ENCODE measurements around the gene TAAR5. TPM values are rescaled to one million over a fixed set of nuclear protein-coding genes. Genes with fewer than 3 reads are reported as not detected.
"Not testable (repeated sequence)": the region's sequence is repeated elsewhere in the genome, so short reads cannot be mapped to it uniquely, and the experiment has no call there.

The TAAR5 gene
- polyA plus RNA-seq, 4 donors: not detected

GRCh38 chr6:132571774-132572173, 17.8 kb downstream of the TAAR5 start:
- DNase-seq (ENCODE audit: low read depth in 4 of 4, low spot score in 3 of 4): no peak

GRCh38 chr6:132570221-132570777, 19.2 kb downstream of the TAAR5 start, which contains the start of gene TAAR6:
TAAR6 (plus strand) TSS chr6:132570322; CDS start chr6:132570322, 0 bp downstream.
- no peak for DNase-seq (ENCODE audit: low read depth in 4 of 4, low spot score in 3 of 4)

- no peak for DNase-seq (ENCODE audit: low read depth in 4 of 4, low spot score in 3 of 4)
Observed at GRCh38 chr6:132569170-132569569, 20.4 kb downstream of the TAAR5 start.

- no peak for DNase-seq (ENCODE audit: low read depth in 4 of 4, low spot score in 3 of 4)
Observed at GRCh38 chr6:132568611-132569010, 20.9 kb downstream of the TAAR5 start.

GRCh38 chr6:132567566-132567965, 22.0 kb downstream of the TAAR5 start:
- DNase-seq (ENCODE audit: low read depth in 4 of 4, low spot score in 3 of 4): no peak

- no peak for DNase-seq (ENCODE audit: low read depth in 4 of 4, low spot score in 3 of 4)
Observed at GRCh38 chr6:132566404-132566803, 23.1 kb downstream of the TAAR5 start.

GRCh38 chr6:132560087-132560486, 29.5 kb downstream of the TAAR5 start:
- not testable (repeated sequence) for DNase-seq (ENCODE audit: low read depth in 4 of 4, low spot score in 3 of 4)

- DNase-seq (ENCODE audit: low read depth in 4 of 4, low spot score in 3 of 4): no peak
Observed at GRCh38 chr6:132552372-132552771, 37.2 kb downstream of the TAAR5 start, which contains the start of gene TAAR8. TAAR8 (plus strand) TSS chr6:132552672; CDS start chr6:132552693, 21 bp downstream.

GRCh38 chr6:132551214-132551613, 38.3 kb downstream of the TAAR5 start:
- no peak for DNase-seq (ENCODE audit: low read depth in 4 of 4, low spot score in 3 of 4)

- no peak for DNase-seq (ENCODE audit: low read depth in 4 of 4, low spot score in 3 of 4)
Observed at GRCh38 chr6:132548746-132549463, 40.6 kb downstream of the TAAR5 start.

GRCh38 chr6:132544826-132545225, 44.7 kb downstream of the TAAR5 start:
- DNase-seq (ENCODE audit: low read depth in 4 of 4, low spot score in 3 of 4): no peak

Other genes starting within 250 kb of the TAAR5 start
- gene MOXD1, start 188.3 kb downstream of the TAAR5 start, polyA plus RNA-seq (ENCODE audit: insufficient read length in 4 of 4): 100 to 1,000 TPM; 174 to 311 (median 284) TPM
- 100 to 1,000 TPM in 3 of 4 donors, 10 to 100 TPM in 1; 89.4 to 110 (median 102) TPM for gene STX7, start 76.6 kb downstream of the TAAR5 start, polyA plus RNA-seq (ENCODE audit: insufficient read length in 4 of 4)
- not detected for gene TAAR9, start 51.5 kb downstream of the TAAR5 start, polyA plus RNA-seq (ENCODE audit: insufficient read length in 4 of 4)
- not detected for gene TAAR8, start 37.1 kb downstream of the TAAR5 start, polyA plus RNA-seq (ENCODE audit: insufficient read length in 4 of 4)
- under 1 TPM in 2 of 4 donors, not detected in 2; 0.08 to 0.15 TPM for gene TAAR6, start 19.4 kb downstream of the TAAR5 start, polyA plus RNA-seq (ENCODE audit: insufficient read length in 4 of 4)
- not detected for gene TAAR2, start 34.5 kb upstream of the TAAR5 start, polyA plus RNA-seq (ENCODE audit: insufficient read length in 4 of 4)
- gene TAAR1, start 69.4 kb upstream of the TAAR5 start, polyA plus RNA-seq (ENCODE audit: insufficient read length in 4 of 4): under 1 TPM in 2 of 4 donors, not detected in 2; 0.17 to 0.21 TPM
- under 1 TPM; 0.05 to 0.31 (median 0.14) TPM for gene VNN1, start 124.3 kb upstream of the TAAR5 start, polyA plus RNA-seq (ENCODE audit: insufficient read length in 4 of 4)
- 1 to 10 TPM; 1.8 to 3.7 (median 2.6) TPM for gene VNN2, start 168.2 kb upstream of the TAAR5 start, polyA plus RNA-seq (ENCODE audit: insufficient read length in 4 of 4)
- gene SLC18B1, start 208.9 kb upstream of the TAAR5 start, polyA plus RNA-seq (ENCODE audit: insufficient read length in 4 of 4): 10 to 100 TPM; 31.1 to 40.3 (median 38.7) TPM
- gene RPS12, start 224.8 kb upstream of the TAAR5 start, polyA plus RNA-seq (ENCODE audit: insufficient read length in 4 of 4): 1,000 to 10,000 TPM; 1,806 to 2,042 (median 1,909) TPM